Activated T-cell treated with anti-CD3 and anti-CD28 coated beads for 48 hours (primary cell): ENCODE results near the gene WDR26.
A peak's percentile ranks its signal among the peaks of the same experiment; 100 is the strongest.
"Not testable (repeated sequence)": the region's sequence is repeated elsewhere in the genome, so short reads cannot be mapped to it uniquely, and the experiment has no call there.

Experiments used
- DNase-seq: peaks from one replicate; pipeline ENCODE4 v3.0.0-alpha.2; 2020; ENCODE audit warnings: low read depth

Gene WDR26

DNA sequence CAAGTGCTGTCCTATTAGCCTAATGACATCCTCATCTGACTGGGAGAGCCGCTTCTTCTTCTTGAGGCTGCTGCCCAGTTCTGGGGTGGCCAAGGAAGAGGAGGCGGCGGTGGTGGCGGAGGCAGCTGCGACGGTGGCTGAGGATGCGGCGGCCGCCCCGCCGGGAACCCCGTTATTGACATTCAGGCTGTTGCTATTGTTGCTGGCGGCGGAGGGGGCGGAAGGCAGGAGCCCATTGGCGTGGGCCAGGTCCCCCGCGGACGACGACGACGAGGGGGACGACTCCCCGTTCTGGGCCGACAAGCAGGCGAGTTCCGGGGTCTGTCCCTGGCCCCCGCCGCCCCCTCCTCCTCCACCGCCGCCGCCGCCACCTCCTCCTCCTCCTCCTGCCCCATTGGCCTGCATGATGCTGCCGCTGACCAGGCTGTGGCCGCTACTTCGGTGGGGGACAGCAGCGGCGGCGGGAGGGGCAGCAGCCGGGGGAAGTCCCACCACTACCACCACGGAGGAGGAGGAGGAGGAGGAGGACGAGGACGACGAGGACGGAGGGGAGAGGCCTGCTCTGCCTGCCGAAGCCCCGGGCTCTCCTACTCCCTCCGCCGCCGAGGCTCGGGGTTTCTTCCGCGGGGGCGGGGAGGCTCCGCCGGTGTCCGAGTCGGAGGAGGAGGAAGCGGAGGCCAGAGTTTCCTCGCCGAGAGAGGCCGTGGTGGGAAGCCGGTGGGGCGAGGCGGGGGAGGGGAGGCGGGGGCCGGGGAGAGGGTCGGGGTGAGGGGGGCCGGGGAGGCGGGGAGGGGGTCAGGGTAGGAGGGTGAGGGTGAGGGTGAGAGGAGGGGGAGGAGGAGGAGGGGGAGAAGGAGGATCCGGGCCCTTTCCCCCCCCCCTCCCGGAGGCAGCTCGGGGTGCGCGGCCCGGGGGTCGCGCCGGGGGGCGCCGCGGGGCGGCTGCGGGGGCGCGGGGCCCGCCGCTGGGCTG, 610 bp downstream of the WDR26 start:
- DNase-seq = peak; percentile 19

DNA sequence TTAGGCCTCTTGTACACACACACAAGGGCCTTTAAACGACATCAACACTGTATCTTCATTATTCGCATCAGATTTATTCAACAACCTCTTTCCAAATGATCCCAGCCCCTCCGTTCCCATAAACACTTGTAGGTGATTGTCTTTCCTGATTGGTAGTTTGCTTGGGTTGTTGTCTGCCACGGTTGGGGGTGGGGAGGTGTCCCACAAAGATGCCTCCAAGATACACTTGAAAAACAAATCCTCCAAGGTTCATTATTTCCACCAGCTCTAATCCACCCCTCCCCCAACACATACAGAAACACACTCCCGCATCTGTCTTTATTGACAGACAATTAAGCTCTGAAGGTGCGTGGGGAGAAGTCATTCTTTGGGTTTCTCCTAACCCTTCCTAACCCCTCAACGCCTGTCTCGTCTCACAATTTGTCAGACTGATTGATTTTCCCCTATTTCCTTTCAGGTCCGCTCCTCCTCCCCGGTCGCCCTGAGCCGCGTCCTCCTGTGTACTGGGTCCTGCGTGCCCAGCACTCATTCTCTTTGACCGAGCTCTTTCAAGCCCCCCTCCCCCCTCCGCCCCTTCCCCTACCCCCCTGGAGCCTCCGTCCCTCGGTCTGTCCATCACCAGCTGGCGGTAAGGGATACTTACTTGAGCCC, 1.4 kb downstream of the WDR26 start:
- DNase-seq = no peak

DNA sequence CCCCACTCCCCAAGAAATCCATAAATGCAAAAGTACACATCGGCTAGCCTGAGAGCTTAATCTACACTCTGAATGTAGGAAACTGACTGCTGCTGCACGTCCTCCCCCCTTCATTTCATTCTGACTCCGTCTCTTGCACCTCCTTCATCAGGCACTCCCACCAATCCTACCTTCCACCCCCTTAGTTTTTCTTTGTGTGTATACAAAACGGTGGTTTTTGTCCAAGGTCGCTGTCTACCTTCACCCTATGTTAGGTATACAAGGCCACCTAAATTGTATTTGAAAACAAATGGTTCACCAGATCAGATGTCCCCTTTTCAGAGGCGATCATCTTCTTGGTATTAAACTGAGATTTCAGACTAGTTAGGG, 1.9 kb downstream of the WDR26 start:
- no peak for DNase-seq

DNA sequence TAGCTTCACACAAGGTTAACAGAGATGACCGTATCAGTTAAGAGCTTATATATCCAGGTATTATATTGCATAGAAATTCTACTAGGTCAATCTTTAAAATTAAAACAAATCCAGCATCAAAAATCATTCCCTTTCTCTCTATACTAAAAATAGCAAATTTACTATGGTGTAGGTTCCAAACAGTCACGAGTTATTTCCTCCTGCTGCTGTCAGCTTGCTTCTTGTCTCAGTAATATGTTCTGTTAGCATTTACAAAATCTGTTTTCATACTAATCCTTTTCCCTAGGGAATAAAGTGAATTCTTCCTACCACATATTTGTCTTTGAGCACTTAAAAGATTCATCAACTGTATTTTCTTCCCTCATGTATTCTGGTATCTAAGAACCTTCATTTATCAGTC, 2.5 kb downstream of the WDR26 start:
- DNase-seq = no peak

DNA sequence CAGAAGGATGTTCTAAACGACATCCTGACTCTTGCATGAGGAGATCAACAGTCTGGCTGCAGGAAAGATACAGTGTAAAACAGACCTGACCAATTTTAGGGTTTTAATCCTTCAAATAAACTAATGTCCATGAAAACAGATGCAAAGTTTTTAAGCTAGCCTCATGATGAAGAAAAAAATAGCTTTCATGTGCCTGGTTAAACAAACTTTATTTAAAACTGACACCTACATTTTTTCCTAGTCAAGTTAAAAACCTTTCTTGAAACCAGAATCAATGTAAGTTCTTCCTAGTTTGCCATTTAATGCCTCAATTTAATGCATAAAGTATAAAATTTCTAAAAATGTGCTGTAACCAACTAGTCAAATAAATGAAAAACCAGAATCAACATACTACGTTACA, 2.9 kb downstream of the WDR26 start:
- DNase-seq = no peak

DNA sequence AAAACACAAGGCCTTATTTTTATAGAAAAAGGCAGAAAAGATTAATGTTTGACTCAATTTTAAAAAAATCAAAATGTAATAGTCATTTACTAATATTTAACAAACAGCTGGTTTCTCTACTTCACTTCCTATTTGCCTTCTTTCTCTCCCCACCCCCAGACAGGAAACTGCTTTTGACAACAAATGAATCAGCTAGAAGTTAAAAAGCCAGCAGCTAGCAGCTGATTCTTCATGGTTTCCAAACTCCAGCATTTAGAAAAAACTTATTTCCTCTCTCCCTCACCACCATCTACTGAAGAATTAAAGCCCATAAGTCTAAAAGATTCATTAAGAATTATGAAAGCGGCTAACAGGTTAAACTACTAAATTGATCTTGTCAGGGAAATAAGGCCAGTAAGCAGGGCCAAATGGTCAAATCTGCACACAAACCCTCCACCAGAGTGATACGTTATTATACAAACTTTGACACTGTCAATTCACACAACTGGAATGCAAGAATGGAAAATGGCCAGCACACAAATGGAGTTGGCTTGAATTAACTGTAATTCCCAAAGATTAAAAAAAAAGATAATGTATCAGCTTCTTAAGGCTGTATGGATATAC, 4.0 kb downstream of the WDR26 start:
- DNase-seq = no peak

DNA sequence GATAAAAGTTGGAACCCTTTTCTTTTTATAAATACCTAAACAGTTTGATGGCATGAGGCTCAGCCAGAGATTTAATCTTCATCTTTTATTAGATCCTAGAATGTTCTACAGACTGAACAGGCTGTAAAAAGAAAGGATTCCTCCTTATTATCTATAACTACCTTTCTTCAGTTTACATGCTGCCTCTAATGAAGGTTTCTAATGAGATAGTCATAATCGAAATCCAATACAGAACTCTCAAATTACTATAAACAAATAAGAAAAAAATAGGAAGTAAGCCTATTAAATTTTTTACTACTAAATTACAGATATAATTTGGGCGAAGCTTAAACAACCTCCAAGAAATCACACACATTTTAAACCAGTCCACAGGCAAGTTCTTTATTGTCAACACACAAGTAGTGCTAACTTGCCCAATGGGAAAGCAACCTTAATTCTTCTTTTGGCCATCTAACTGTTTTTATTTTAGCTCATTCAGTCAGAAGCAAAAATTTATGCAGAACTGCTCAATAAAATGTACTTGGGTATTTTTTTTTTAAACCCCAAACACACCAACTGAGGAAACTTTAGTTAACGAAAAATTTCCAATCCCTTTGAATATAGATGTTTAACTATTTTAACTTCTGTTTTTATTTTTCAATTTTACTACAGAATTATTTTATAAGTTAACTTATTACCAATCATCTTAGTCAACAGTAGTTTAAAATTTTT, 4.8 kb downstream of the WDR26 start:
- DNase-seq = no peak

DNA sequence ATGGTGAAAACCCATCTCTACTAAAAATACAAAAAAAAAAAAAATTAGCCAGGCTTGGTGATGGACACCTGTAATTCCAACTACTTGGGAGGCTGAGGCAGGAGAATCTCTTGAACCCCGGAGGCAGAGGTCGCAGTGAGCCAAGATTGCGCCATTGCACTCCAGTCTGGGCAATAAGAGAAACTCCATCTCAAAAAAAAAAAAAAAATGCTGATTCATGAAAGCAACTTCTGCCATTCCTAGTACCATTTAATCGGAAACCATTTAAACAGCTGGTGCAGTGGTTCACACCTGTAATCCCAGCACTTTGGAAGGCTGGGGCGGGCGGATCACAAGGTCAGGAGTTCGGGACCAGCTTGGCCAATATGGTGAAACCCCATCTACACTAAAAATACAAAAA, 5.9 kb downstream of the WDR26 start:
- DNase-seq = not testable (repeated sequence)

DNA sequence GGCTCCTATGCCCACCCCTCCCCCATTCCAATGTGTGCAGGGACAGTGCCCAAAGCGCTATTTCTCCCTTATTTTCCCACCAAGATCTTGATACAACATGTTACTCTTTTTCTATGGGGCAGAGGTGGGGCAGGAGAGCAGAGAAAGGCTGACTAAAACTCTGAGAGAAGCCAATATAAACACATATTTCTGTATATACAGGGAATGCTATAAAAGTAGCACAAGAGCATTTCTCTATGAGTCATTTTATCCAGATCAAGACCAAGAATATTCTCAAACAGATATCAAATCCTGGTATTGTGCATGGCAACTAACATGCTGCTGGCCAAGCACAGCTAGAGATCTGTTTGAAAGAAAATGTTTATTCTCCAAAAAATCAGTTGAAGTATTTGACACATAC, 7.3 kb downstream of the WDR26 start:
- DNase-seq = no peak

DNA sequence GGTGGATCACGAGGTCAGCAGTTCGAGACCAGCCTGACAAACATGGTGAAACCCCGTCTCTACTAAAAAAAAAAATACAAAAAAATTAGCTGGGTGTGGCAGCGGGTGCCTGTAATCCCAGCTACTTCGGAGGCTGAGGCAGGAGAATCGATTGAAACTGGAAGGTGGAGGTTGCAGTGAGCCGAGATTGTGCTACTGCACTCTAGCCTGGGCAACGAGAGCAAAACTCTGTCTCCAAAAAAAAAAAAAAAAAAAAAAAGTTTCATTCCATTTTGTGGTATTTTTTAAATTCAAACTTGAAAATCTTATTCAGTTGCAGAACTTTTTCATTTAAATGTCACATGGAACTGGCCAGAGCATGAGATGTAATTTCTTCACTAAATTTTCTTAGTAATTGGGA, 7.7 kb downstream of the WDR26 start:
- not testable (repeated sequence) for DNase-seq

DNA sequence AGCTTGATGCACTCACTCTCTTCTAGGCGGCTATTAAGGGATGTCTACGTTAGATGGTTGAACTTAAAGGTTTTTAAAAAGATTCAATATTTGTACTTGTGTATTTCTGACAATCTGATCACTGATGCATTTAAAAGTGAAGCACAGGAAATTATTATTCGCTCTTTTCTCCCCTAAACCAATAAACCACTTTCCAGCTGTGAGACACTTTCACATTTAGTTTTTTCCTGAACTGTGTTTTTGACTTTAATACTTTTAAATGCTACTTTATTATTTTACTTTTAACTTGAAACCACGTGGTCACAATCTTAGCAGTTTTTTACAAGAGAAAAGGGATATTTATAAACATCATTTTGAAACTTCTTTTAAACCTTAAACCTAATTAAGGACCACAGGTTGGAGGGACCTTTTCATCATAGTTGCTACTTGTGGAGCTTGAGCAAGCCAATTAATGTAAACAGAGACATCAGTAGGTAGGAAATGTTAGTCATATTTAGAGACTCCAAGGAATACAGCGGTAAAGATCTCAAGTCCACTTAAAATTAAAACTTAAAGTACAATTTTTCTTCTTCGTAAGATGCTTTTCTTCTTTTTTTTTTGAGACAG, 9.2 kb downstream of the WDR26 start:
- no peak for DNase-seq

DNA sequence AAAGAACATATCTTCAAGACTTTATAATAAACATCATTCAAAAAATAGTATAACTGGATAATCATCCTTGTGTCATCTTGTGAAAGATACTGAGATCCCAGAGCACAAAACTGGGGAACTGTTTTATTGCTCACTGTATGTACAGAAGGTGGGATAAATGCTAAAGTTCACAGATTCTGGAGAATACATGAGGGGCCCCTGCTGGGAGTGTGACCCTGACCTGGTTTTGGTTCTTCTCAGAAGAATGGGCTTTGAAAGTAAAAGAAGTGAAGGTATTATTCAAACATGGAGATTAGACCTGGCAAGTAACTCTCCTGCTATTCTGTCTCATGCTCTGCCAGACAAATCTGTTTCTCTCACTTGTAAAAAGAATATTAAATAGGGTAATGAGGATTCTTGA, 14.5 kb downstream of the WDR26 start:
- DNase-seq = no peak

DNA sequence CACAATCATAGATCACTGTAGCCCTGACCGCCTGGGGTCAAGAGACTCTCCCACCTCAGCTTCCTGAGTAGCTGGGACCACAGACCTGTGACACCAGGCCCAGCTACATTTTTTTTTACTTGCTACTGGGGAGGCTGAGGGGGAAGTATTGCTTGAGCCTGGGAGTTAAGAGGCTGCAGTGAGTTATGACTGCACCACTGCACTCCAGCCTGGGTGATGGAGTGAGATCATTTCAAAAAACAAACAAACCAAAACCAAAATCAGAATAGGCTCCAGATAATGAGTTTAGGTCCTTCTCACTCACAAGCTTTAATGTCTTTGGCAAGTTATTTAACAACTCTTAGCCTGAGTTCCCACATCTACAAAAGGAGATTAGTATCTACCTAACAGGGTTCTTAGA, 22.8 kb downstream of the WDR26 start:
- no peak for DNase-seq

DNA sequence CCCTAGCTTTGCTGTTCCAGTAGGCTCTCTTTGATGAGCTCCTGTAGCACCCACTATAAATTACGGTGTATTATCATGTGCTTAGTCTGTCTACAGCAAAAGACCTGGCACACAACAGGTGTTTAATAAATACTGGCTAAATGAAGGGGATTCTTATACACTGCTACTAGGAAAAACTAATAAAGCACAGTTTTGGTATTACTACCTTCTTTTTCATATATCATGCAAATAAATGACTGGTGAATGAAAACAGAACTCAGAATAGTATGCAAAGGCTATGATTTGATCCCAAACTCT, 26.4 kb downstream of the WDR26 start:
- DNase-seq = no peak

DNA sequence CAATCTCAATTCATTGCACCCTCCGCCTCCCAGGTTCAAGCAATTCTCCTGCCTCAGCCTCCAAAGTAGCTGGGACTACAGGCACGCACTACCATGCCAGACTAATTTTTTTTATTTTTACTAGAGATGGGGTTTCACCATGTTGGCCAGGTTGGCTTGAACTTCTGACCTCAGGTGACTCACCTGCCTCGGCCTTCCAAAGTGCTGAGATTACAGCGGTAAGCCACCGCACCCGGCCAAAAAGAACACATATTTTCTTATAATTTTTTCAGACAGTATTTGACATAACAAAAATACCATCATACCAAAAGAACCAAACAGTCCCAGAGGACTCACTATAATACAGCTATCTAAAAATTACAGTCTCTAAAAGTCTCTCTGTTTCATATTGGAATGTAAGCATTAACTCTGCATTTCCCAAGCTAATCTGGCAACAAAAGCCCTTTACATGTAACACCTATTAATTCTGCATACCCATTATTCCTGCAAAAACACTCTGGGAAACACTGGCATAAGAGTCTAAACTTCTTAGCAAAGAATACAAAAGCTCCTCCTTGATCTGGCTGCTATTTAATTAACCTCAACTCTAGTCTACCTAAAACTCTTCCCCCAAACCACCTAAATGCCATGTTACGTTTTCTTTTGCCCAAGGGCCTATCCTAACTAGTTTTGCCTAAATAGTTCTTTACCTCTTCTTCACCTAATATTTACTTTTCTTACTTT, 26.9 kb downstream of the WDR26 start:
- DNase-seq = no peak

DNA sequence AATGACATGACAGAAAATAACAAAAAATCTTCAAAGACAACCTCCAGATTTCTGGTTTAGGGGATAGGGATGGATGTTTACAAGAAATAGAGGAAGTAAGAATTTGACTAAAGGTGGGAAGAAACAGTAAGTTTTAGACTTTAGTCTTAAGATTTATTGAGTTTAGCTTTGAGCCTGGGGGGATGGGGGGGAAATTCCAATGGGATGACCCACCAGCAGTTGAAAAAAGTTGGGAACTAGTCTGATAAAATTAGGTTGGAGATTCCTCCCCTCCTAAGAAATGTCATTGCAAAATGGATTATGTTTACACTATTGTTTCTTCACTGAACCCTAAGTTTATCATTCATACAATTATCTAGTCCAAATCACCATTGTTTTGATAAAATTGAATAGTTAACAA, 28.4 kb downstream of the WDR26 start:
- DNase-seq = no peak

DNA sequence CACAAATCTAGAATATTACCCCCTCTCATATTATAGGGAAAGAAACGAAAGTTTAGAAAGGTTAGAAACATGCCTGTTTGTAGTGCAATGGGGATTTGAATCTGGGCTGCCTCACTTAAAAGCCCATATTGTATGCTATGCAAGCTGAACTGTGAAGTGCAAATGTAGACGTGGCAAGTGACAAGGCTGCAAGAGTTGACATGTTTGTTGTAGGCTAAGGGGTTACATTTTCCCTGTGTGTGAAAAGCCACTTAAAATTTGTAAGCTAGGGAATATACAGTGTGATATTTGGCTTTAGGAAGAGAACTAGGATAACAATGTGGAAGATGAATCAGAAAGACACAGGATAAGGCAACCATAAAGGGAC, 29.0 kb downstream of the WDR26 start:
- no peak for DNase-seq

DNA sequence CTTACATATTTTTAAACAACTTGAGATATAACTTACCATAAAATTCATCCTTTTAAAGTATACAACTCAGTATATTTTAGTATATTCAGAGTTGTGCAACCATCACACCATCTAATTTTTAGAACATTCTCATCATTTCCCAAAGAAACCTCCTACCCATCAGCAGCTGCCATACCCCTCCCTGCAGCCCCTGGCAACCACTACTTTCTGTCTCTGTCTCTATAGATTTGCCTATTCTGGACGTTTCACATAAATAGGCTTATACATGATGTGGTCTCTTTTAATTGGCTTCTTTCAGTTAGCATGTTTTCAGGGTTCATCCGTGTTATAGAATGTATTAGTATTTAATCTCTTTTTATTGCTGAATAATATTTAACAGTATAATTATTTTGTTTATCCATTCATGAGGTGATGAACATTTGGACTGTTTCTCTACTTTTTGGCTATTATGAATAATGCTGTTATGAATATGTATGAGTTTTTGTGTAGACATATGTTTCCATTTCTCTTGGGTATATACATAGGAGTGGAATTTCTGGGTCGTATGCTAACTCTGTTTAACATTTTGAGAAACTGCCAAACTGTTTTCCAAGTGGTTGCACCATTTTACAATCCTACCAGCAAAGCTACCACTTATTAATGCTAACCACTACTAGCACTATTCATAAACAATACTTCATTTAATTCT, 29.5 kb downstream of the WDR26 start:
- DNase-seq = no peak

DNA sequence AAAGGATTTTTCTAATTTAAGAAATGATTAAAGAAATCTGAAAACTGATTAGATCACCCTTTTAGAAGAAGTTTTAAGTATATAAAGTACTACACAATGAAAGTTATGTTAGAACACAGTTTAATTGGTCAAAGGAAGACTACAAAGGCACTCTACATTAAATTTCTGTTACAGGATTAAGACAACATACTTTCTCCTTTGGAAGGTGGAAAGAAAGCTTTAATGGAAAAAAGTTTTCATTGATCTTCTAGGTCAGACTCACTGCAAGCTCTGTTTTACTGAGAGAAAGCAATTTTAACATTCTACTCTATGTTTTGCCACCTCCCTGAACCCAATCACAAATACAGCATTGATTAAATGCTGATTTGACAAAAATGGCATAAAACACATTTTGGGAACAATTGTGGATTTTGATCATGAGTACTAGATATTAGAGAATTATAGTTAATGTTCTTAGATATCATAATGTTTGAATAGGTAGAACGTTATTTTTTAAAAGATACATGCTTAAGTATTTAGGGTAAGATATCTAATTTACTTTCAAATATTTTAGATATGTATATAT, 32.0 kb downstream of the WDR26 start:
- DNase-seq = no peak

DNA sequence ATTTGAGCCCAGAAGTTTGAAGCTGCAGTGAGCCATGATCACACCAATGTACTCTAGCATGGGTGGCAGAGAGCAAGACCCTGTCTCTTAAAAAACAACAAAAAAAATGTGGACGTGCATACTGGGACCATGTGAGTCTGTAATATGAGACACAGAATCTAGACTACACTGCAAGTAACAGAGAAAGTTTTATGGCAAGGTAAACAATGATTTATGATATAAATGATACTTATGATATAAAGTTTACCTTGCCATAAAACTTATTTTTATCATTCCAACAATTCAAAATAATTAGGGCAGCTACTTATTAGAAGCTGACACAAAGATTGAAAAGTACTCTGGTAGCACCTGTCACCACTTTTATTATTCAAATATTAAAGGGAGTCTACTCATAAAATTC, 34.7 kb downstream of the WDR26 start:
- no peak for DNase-seq

DNA sequence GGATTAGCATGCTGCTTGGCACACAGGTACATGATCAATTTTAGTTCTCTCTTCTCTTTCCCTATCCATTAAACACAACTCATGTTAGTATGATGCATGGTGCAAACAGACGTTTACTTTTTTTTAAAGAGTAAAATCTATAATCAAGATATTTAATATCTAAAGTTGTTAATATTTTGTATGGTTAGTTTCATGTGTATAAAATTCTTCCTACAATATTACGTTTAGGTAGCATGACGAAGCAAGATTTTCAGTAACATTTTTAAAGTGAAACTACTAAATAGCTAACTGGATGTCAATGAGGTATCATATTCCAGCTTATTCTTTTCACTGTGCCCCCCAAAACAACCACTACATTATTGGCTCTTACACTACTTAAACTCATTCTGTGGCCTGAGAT, 41.3 kb downstream of the WDR26 start:
- no peak for DNase-seq
